Measurements from ENCODE around the gene SQSTM1. TPM values are rescaled to one million over a fixed set of nuclear protein-coding genes. Genes with fewer than 3 reads are reported as not detected.

Gene SQSTM1
- total RNA-seq, result 100 to 1,000 TPM; 333 to 404 TPM
- 100 to 1,000 TPM; 152 to 358 TPM for polyA plus RNA-seq
- long read RNA-seq, donor 1, transcript SQSTM1-202 (8 exons, 2,986 nt), result major isoform, 1,029 of 1,449 reads
- long read RNA-seq, donor 1, transcript SQSTM1-201 (7 exons, 2,253 nt), result minor isoform, 14 of 1,449 reads
- long read RNA-seq, donor 1, partial matches to known transcripts, result 92 of 1,449 reads
- long read RNA-seq, donor 1, other reads (novel, unspliced or antisense), result 312 of 1,449 reads
- long read RNA-seq, donor 2, transcript SQSTM1-202 (8 exons, 2,986 nt), result major isoform, 137 of 236 reads
- long read RNA-seq, donor 2, transcript SQSTM1-201 (7 exons, 2,253 nt), result minor isoform, 6 of 236 reads
- long read RNA-seq, donor 2, partial matches to known transcripts, result 25 of 236 reads
- long read RNA-seq, donor 2, other reads (novel, unspliced or antisense), result 65 of 236 reads

- Histone ChIP-seq H3K27me3 (ENCODE audit: control insufficient read depth in 1 of 2, insufficient read depth in 2 of 2, low read length in 1 of 2) (peaks cover 0 to 1% of the 10 kb centered on the region in 2 donors), H3K4me3 (ENCODE audit: low read length in 2 of 2) (peak within 1 kb of the TSS; percentile 50 to 96), H3K36me3 (ENCODE audit: control insufficient read depth in 1 of 2, insufficient read depth in 2 of 2, low read length in 1 of 2) (peaks cover 0 to 8% of the 10 kb centered on the region in 2 donors), H3K4me1 (ENCODE audit: control insufficient read depth in 1 of 2, insufficient read depth in 2 of 2, low read length in 2 of 2) (no peaks in the 10 kb centered on the region), H3K27ac (ENCODE audit: low read depth in 1 of 2, low read length in 2 of 2) (peak within 1 kb of the TSS; percentile 92 to 96), H3K9me3 (ENCODE audit: control insufficient read depth, low read length) (no peaks in the 10 kb centered on the region)
- DNase-seq (peak; percentile 90 to 95), ATAC-seq (ENCODE audit: low FRiP score) (peak; percentile 88)
- intact Hi-C loops (cut with DNase I), result loop anchor here (5.0 kb wide), 1 partner anchor 37 kb away; the partner anchor contains the start of gene MRNIP (in 2 of the 2)
- 1% methylated on average over 36 to 81 of the region's 81 CpGs for WGBS, 2 donors
Observed at GRCh38 chr5:179820483-179821297, at the start of gene SQSTM1. SQSTM1 (plus strand) TSS chr5:179820905; CDS start chr5:179820937, 32 bp downstream.

GRCh38 chr5:179771311-179771895 lies 49.3 kb upstream of the SQSTM1 start:
- ATAC-seq (ENCODE audit: low FRiP score) (no peak), DNase-seq (no peak)
- intact Hi-C loops (cut with DNase I), result no loop called here
- Histone ChIP-seq H3K4me3 (ENCODE audit: low read length in 2 of 2) (no peak overlapping the region), H3K9me3 (ENCODE audit: control insufficient read depth, low read length) (no peaks in the 10 kb centered on the region), H3K4me1 (ENCODE audit: control insufficient read depth in 1 of 2, insufficient read depth in 2 of 2, low read length in 2 of 2) (no peaks in the 10 kb centered on the region), H3K27ac (ENCODE audit: low read depth in 1 of 2, low read length in 2 of 2) (no peak overlapping the region), H3K27me3 (ENCODE audit: control insufficient read depth in 1 of 2, insufficient read depth in 2 of 2, low read length in 1 of 2) (no peaks in the 10 kb centered on the region), H3K36me3 (ENCODE audit: control insufficient read depth in 1 of 2, insufficient read depth in 2 of 2, low read length in 1 of 2) (peaks cover 3 to 14% of the 10 kb centered on the region in 2 donors)
- WGBS, 2 donors, result 88 to 89% methylated on average over 4 of the region's 4 CpGs

- no peak for ATAC-seq (ENCODE audit: low FRiP score)
- DNase-seq, result no peak
- Histone ChIP-seq H3K36me3 (ENCODE audit: control insufficient read depth in 1 of 2, insufficient read depth in 2 of 2, low read length in 1 of 2) (peaks cover 3 to 16% of the 10 kb centered on the region in 2 donors), H3K9me3 (ENCODE audit: control insufficient read depth, low read length) (no peaks in the 10 kb centered on the region), H3K4me1 (ENCODE audit: control insufficient read depth in 1 of 2, insufficient read depth in 2 of 2, low read length in 2 of 2) (no peaks in the 10 kb centered on the region), H3K27me3 (ENCODE audit: control insufficient read depth in 1 of 2, insufficient read depth in 2 of 2, low read length in 1 of 2) (no peaks in the 10 kb centered on the region), H3K4me3 (ENCODE audit: low read length in 2 of 2) (no peak overlapping the region), H3K27ac (ENCODE audit: low read depth in 1 of 2, low read length in 2 of 2) (no peak overlapping the region)
- intact Hi-C loops (cut with DNase I), result no loop called here
- 94 to 95% methylated on average over 6 of the region's 6 CpGs for WGBS, 2 donors
Observed at GRCh38 chr5:179772351-179772750, 48.4 kb upstream of the SQSTM1 start.

GRCh38 chr5:179773686-179774040 lies 47.0 kb upstream of the SQSTM1 start:
- Histone ChIP-seq H3K9me3 (ENCODE audit: control insufficient read depth, low read length) (no peaks in the 10 kb centered on the region), H3K4me3 (ENCODE audit: low read length in 2 of 2) (no peak overlapping the region), H3K36me3 (ENCODE audit: control insufficient read depth in 1 of 2, insufficient read depth in 2 of 2, low read length in 1 of 2) (peaks cover 3 to 16% of the 10 kb centered on the region in 2 donors), H3K27ac (ENCODE audit: low read depth in 1 of 2, low read length in 2 of 2) (no peak overlapping the region), H3K27me3 (ENCODE audit: control insufficient read depth in 1 of 2, insufficient read depth in 2 of 2, low read length in 1 of 2) (no peaks in the 10 kb centered on the region), H3K4me1 (ENCODE audit: control insufficient read depth in 1 of 2, insufficient read depth in 2 of 2, low read length in 2 of 2) (no peaks in the 10 kb centered on the region)
- DNase-seq (peak in 1 of 2 donors; percentile 44), ATAC-seq (ENCODE audit: low FRiP score) (no peak)
- intact Hi-C loops (cut with DNase I), result no loop called here
- WGBS, 2 donors, result 88 to 92% methylated on average over 9 of the region's 9 CpGs

- Histone ChIP-seq H3K4me1 (ENCODE audit: control insufficient read depth in 1 of 2, insufficient read depth in 2 of 2, low read length in 2 of 2) (no peaks in the 10 kb centered on the region), H3K36me3 (ENCODE audit: control insufficient read depth in 1 of 2, insufficient read depth in 2 of 2, low read length in 1 of 2) (peaks cover 3 to 16% of the 10 kb centered on the region in 2 donors), H3K27ac (ENCODE audit: low read depth in 1 of 2, low read length in 2 of 2) (no peak overlapping the region), H3K9me3 (ENCODE audit: control insufficient read depth, low read length) (no peaks in the 10 kb centered on the region), H3K27me3 (ENCODE audit: control insufficient read depth in 1 of 2, insufficient read depth in 2 of 2, low read length in 1 of 2) (no peaks in the 10 kb centered on the region), H3K4me3 (ENCODE audit: low read length in 2 of 2) (no peak overlapping the region)
- peak in 1 of 2 donors; percentile 64 for DNase-seq
- intact Hi-C loops (cut with DNase I), result no loop called here
- peak; percentile 8 for ATAC-seq (ENCODE audit: low FRiP score)
- WGBS, 2 donors, result 92 to 94% methylated on average over 12 of the region's 12 CpGs
Observed at GRCh38 chr5:179774442-179774841, 46.3 kb upstream of the SQSTM1 start.

GRCh38 chr5:179776411-179776938 lies 44.2 kb upstream of the SQSTM1 start:
- 85 to 87% methylated on average over 11 of the region's 11 CpGs for whole genome bisulfite sequencing, 2 donors

GRCh38 chr5:179777456-179777855 lies 43.2 kb upstream of the SQSTM1 start:
- Histone ChIP-seq H3K36me3 (ENCODE audit: control insufficient read depth in 1 of 2, insufficient read depth in 2 of 2, low read length in 1 of 2) (peaks cover 0 to 9% of the 10 kb centered on the region in 2 donors), H3K9me3 (ENCODE audit: control insufficient read depth, low read length) (no peaks in the 10 kb centered on the region), H3K27ac (ENCODE audit: low read depth in 1 of 2, low read length in 2 of 2) (no peak overlapping the region), H3K4me1 (ENCODE audit: control insufficient read depth in 1 of 2, insufficient read depth in 2 of 2, low read length in 2 of 2) (no peaks in the 10 kb centered on the region), H3K27me3 (ENCODE audit: control insufficient read depth in 1 of 2, insufficient read depth in 2 of 2, low read length in 1 of 2) (no peaks in the 10 kb centered on the region), H3K4me3 (ENCODE audit: low read length in 2 of 2) (no peak overlapping the region)
- WGBS, 2 donors, result 78 to 82% methylated on average over 10 of the region's 10 CpGs
- DNase-seq (no peak), ATAC-seq (ENCODE audit: low FRiP score) (no peak)
- intact Hi-C loops (cut with DNase I), result no loop called here

More at GRCh38 chr5:179776411-179776938, 44.2 kb upstream of the SQSTM1 start:
- no peaks in the 10 kb centered on the region for H3K27me3 ChIP-seq (ENCODE audit: control insufficient read depth in 1 of 2, insufficient read depth in 2 of 2, low read length in 1 of 2)
- H3K4me1 ChIP-seq (ENCODE audit: control insufficient read depth in 1 of 2, insufficient read depth in 2 of 2, low read length in 2 of 2), result no peaks in the 10 kb centered on the region
- intact Hi-C loops (cut with DNase I), result no loop called here
- no peaks in the 10 kb centered on the region for H3K9me3 ChIP-seq (ENCODE audit: control insufficient read depth, low read length)
- ATAC-seq (ENCODE audit: low FRiP score), result no peak
- no peak overlapping the region for H3K27ac ChIP-seq (ENCODE audit: low read depth in 1 of 2, low read length in 2 of 2)
- H3K36me3 ChIP-seq (ENCODE audit: control insufficient read depth in 1 of 2, insufficient read depth in 2 of 2, low read length in 1 of 2), result peaks cover 0 to 12% of the 10 kb centered on the region in 2 donors
- DNase-seq, result peak in 1 of 2 donors; percentile 68
- H3K4me3 ChIP-seq (ENCODE audit: low read length in 2 of 2), result no peak overlapping the region

DNA sequence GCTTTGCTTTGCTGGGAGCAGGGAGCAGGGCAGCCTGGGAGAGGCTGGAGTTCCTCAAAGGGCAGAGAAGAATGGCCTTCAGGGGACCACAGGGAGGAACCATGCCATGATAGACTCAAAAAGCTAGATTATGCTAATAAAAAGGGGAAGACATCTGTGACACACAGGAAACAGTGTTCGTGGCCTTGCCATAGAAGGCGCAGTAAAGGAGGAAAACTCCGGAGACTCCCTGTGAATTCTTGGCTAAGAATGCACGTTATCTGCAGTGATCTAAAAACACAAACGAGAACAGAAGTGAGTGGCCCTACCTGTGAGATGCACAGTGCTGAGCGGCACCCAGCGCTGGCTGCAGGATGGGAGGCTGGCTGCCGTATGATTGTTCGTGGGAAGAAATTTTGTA lies 42.8 kb upstream of the SQSTM1 start:
- no peak overlapping the region for H3K4me3 ChIP-seq (ENCODE audit: low read length in 2 of 2)
- WGBS, 2 donors, result 79 to 80% methylated on average over 9 of the region's 9 CpGs
- no peaks in the 10 kb centered on the region for H3K4me1 ChIP-seq (ENCODE audit: control insufficient read depth in 1 of 2, insufficient read depth in 2 of 2, low read length in 2 of 2)
- no peak overlapping the region for H3K27ac ChIP-seq (ENCODE audit: low read depth in 1 of 2, low read length in 2 of 2)
- H3K9me3 ChIP-seq (ENCODE audit: control insufficient read depth, low read length), result no peaks in the 10 kb centered on the region
- intact Hi-C loops (cut with DNase I), result no loop called here
- no peaks in the 10 kb centered on the region for H3K27me3 ChIP-seq (ENCODE audit: control insufficient read depth in 1 of 2, insufficient read depth in 2 of 2, low read length in 1 of 2)
- DNase-seq (no peak), ATAC-seq (ENCODE audit: low FRiP score) (no peak)
- peaks cover 0 to 7% of the 10 kb centered on the region in 2 donors for H3K36me3 ChIP-seq (ENCODE audit: control insufficient read depth in 1 of 2, insufficient read depth in 2 of 2, low read length in 1 of 2)

All from aorta (tissue), 5 donors.